ENCODE data around the gene KNL1. TPM values are rescaled to one million over a fixed set of nuclear protein-coding genes. Genes with fewer than 3 reads are reported as not detected.

Gene KNL1
- total RNA-seq, 1 experiment from 2014 or later: 19.7 TPM

DNA sequence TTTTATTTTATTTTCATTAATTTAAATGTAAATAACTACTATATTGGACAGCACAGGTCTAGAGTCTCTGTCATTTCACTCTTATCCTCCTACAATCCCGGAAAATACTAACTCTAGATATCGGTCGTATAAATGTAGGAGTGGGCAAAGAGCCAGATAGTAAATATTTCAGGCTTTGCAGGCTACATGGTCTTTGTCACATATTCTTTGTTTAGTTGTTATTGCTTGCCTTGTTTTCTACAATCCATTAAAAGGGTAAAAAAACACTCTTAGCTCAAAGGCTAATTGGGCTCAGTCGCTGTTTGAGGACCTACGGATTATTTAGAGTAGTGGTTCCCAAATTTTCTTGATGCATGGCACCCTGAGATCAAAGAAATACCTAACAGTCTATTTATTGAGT is 1.7 kb downstream of the KNL1 start:
- no peak overlapping the region for H3K56ac ChIP-seq (ENCODE audit: insufficient read length, low read depth, low read length)
- no peak overlapping the region for H3K27ac ChIP-seq (ENCODE audit: insufficient read length, low read depth, low read length)
- H3K4me1 ChIP-seq (ENCODE audit: insufficient read depth, low read length): no peaks in the 10 kb centered on the region; the same call in 1 of the 2 replicates

More for the DNA sequence above, 1.7 kb downstream of the KNL1 start:
- WGBS (ENCODE audit: extremely low coverage, insufficient read length, low lambda C conversion rate): no CpG with 5 or more reads among the region's 5 CpGs
- H4K8ac ChIP-seq (replicated peaks; ENCODE audit: insufficient read length, low read depth, low read length): no peak overlapping the region
- peak overlapping the region; percentile 50 for H3K4me2 ChIP-seq (ENCODE audit: insufficient read depth, insufficient read length, low read length)
- H3K27me3 ChIP-seq (ENCODE audit: insufficient read depth, low read length): no peaks in the 10 kb centered on the region
- DNase-seq: no peak
- no peak overlapping the region for H2BK5ac ChIP-seq (ENCODE audit: insufficient read length, low read length)
- Mint-ChIP-seq H3K4me1 (peaks cover 18% of the 10 kb centered on the region in 2 experiments), H3K27ac (no peak overlapping the region), H3K36me3 (ENCODE audit: insufficient read depth in 1 of 3, low read depth in 3 of 3) (no peaks in the 10 kb centered on the region; a peak in 1 of 7 replicates), H3K27me3 (ENCODE audit: low read depth) (peaks cover 2% of the 10 kb centered on the region), H3K4me3 (no peak overlapping the region), H3K9me3 (peaks cover 3 to 4% of the 10 kb centered on the region in 2 experiments; a peak in 3 of 5 replicates)
- H4K91ac ChIP-seq (ENCODE audit: insufficient read length, low read depth, low read length): no peak overlapping the region
- no peak overlapping the region for H2BK15ac ChIP-seq (ENCODE audit: low read depth, low read length)
- no peak overlapping the region for H3K9ac ChIP-seq (ENCODE audit: extremely low read depth, insufficient read length, low read length)
- no peak overlapping the region for H3K23ac ChIP-seq (ENCODE audit: insufficient read length, low read depth, low read length)
- no peaks in the 10 kb centered on the region; the same call in 1 of the 2 replicates for H3K79me2 ChIP-seq (ENCODE audit: insufficient read depth, low read length)
- no peak overlapping the region for H2BK20ac ChIP-seq (ENCODE audit: low read depth, low read length, poor library complexity, severe bottlenecking)
- no peak overlapping the region for H2AK5ac ChIP-seq (ENCODE audit: insufficient read length, low read length)
- no peak overlapping the region for H3K18ac ChIP-seq (ENCODE audit: insufficient read length, low read depth, low read length)
- H3K14ac ChIP-seq (ENCODE audit: insufficient read depth, low read length): no peak overlapping the region
- no peak overlapping the region for H4K5ac ChIP-seq (ENCODE audit: insufficient read length, low read depth, low read length)
- no peak overlapping the region for H3K4ac ChIP-seq (ENCODE audit: low read depth, low read length)
- TF ChIP-seq, protein P1, sequence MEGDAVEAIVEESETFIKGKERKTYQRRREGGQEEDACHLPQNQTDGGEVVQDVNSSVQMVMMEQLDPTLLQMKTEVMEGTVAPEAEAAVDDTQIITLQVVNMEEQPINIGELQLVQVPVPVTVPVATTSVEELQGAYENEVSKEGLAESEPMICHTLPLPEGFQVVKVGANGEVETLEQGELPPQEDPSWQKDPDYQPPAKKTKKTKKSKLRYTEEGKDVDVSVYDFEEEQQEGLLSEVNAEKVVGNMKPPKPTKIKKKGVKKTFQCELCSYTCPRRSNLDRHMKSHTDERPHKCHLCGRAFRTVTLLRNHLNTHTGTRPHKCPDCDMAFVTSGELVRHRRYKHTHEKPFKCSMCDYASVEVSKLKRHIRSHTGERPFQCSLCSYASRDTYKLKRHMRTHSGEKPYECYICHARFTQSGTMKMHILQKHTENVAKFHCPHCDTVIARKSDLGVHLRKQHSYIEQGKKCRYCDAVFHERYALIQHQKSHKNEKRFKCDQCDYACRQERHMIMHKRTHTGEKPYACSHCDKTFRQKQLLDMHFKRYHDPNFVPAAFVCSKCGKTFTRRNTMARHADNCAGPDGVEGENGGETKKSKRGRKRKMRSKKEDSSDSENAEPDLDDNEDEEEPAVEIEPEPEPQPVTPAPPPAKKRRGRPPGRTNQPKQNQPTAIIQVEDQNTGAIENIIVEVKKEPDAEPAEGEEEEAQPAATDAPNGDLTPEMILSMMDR (conservative IDR thresholded peaks at IDR 0.05): no peak
- H3K23me2 ChIP-seq (ENCODE audit: insufficient read length, low read depth, low read length, poor library complexity, severe bottlenecking): peaks cover 3% of the 10 kb centered on the region
- H3T11ph ChIP-seq (ENCODE audit: low read length): no peak overlapping the region
- H2AFZ ChIP-seq (ENCODE audit: low read length): no peak overlapping the region
- H2BK12ac ChIP-seq (ENCODE audit: insufficient read length, low read depth, low read length): no peak overlapping the region
- H4K20me1 ChIP-seq (ENCODE audit: control insufficient read depth, insufficient read depth, insufficient read length): no peaks in the 10 kb centered on the region
- peaks cover 2% of the 10 kb centered on the region for H3K79me1 ChIP-seq (ENCODE audit: insufficient read depth, low read depth, low read length, poor library complexity, severe bottlenecking)
- H3K9me3 ChIP-seq (ENCODE audit: control insufficient read depth, low read depth, low read length): no peaks in the 10 kb centered on the region
- no peak overlapping the region for H2BK120ac ChIP-seq (ENCODE audit: low read depth, low read length, poor library complexity, severe bottlenecking)
